ENCODE data around the gene DIDO1. TPM values are rescaled to one million over a fixed set of nuclear protein-coding genes. Genes with fewer than 3 reads are reported as not detected.
A peak's percentile ranks its signal among the peaks of the same experiment; 100 is the strongest.

The DIDO1 gene
- total RNA-seq, 3 donors from 2014 or later = 59.8 to 83.1 (median 64.9) TPM

GRCh38 chr20:62888910-62889309, 37.4 kb downstream of the DIDO1 start:
- no peak for DNase-seq (ENCODE audit: low spot score in 2 of 2)
- H3K27ac ChIP-seq = no peak overlapping the region
- no peaks in the 10 kb centered on the region for H3K36me3 ChIP-seq
- H3K27me3 ChIP-seq = no peaks in the 10 kb centered on the region
- no peaks in the 10 kb centered on the region for H3K4me1 ChIP-seq
- H3K4me3 ChIP-seq = no peak overlapping the region
- H3K9me3 ChIP-seq = no peaks in the 10 kb centered on the region
- TF ChIP-seq POLR2AphosphoS5 (IDR thresholded peaks at IDR 0.05) (no peak), POLR2A (IDR thresholded peaks at IDR 0.05) (no peak), CTCF (IDR thresholded peaks at IDR 0.05) (no peak)
- intact Hi-C loops (cut with DNase I; ENCODE audit: low total_unique reads) = no loop called here

- DNase-seq (ENCODE audit: low spot score in 2 of 2) = no peak
- intact Hi-C loops (cut with DNase I; ENCODE audit: low total_unique reads) = no loop called here
- H3K4me3 ChIP-seq = no peak overlapping the region
- no peaks in the 10 kb centered on the region for H3K4me1 ChIP-seq
- H3K27ac ChIP-seq = no peak overlapping the region
- no peaks in the 10 kb centered on the region for H3K9me3 ChIP-seq
- H3K36me3 ChIP-seq = no peaks in the 10 kb centered on the region
- no peak for TF ChIP-seq CTCF (IDR thresholded peaks at IDR 0.05)
- TF ChIP-seq POLR2A (IDR thresholded peaks at IDR 0.05) = no peak
- no peak for TF ChIP-seq POLR2AphosphoS5 (IDR thresholded peaks at IDR 0.05)
- H3K27me3 ChIP-seq = no peaks in the 10 kb centered on the region
These were observed 37.9 kb downstream of the DIDO1 start for GRCh38 chr20:62888406-62888805.

- TF ChIP-seq CTCF (IDR thresholded peaks at IDR 0.05) = no peak
- TF ChIP-seq POLR2A (IDR thresholded peaks at IDR 0.05) = no peak
- TF ChIP-seq POLR2AphosphoS5 (IDR thresholded peaks at IDR 0.05) = no peak
- H3K36me3 ChIP-seq = no peaks in the 10 kb centered on the region
- H3K27me3 ChIP-seq = no peaks in the 10 kb centered on the region
- H3K27ac ChIP-seq = no peak overlapping the region
- DNase-seq (ENCODE audit: low spot score in 2 of 2) = no peak
- H3K9me3 ChIP-seq = no peaks in the 10 kb centered on the region
- intact Hi-C loops (cut with DNase I; ENCODE audit: low total_unique reads) = no loop called here
- no peak overlapping the region for H3K4me3 ChIP-seq
- H3K4me1 ChIP-seq = no peaks in the 10 kb centered on the region
These were observed 38.5 kb downstream of the DIDO1 start for GRCh38 chr20:62887860-62888239.

GRCh38 chr20:62887152-62887859, 39.0 kb downstream of the DIDO1 start:
- Histone ChIP-seq H3K9me3 (no peaks in the 10 kb centered on the region), H3K27me3 (no peaks in the 10 kb centered on the region), H3K27ac (no peak overlapping the region), H3K36me3 (no peaks in the 10 kb centered on the region), H3K4me1 (no peaks in the 10 kb centered on the region), H3K4me3 (no peak overlapping the region)
- TF ChIP-seq POLR2A (IDR thresholded peaks at IDR 0.05) (no peak), POLR2AphosphoS5 (IDR thresholded peaks at IDR 0.05) (no peak), CTCF (IDR thresholded peaks at IDR 0.05) (no peak)
- intact Hi-C loops (cut with DNase I; ENCODE audit: low total_unique reads) = no loop called here
- peak in 1 of 2 donors; percentile 75 for DNase-seq (ENCODE audit: low spot score in 2 of 2)

- H3K27ac ChIP-seq = no peak overlapping the region
- intact Hi-C loops (cut with DNase I; ENCODE audit: low total_unique reads) = no loop called here
- no peaks in the 10 kb centered on the region for H3K36me3 ChIP-seq
These were observed 39.6 kb downstream of the DIDO1 start for GRCh38 chr20:62886709-62887058.

More at GRCh38 chr20:62886709-62887058, 39.6 kb downstream of the DIDO1 start:
- Histone ChIP-seq H3K9me3 (no peaks in the 10 kb centered on the region), H3K4me3 (no peak overlapping the region), H3K4me1 (no peaks in the 10 kb centered on the region), H3K27me3 (no peaks in the 10 kb centered on the region)
- DNase-seq (ENCODE audit: low spot score in 2 of 2) = no peak
- no peak for TF ChIP-seq POLR2AphosphoS5 (IDR thresholded peaks at IDR 0.05)
- no peak for TF ChIP-seq CTCF (IDR thresholded peaks at IDR 0.05)
